ENCODE data around the gene NELFCD.

NELFCD gene

GRCh38 chr20:58996226-58996611 is 15.2 kb downstream of the NELFCD start:
- Histone ChIP-seq H3K4me2 (ENCODE audit: low read length, poor library complexity, severe bottlenecking) (no peak overlapping the region), H2AK5ac (ENCODE audit: low read length, severe bottlenecking) (peak overlapping the region; percentile 36)
- no peak for DNase-seq

GRCh38 chr20:58997141-58997770 is 16.2 kb downstream of the NELFCD start:
- Histone ChIP-seq H3K27ac (ENCODE audit: low read length, poor library complexity, severe bottlenecking) (no peak overlapping the region), H2BK5ac (ENCODE audit: low read depth, low read length, poor library complexity, severe bottlenecking) (no peak overlapping the region), H2AFZ (ENCODE audit: low read depth, low read length) (no peak overlapping the region), H4K91ac (ENCODE audit: low read length) (no peak overlapping the region), H2BK15ac (ENCODE audit: low read depth, poor library complexity, severe bottlenecking) (no peak overlapping the region), H3K4me2 (ENCODE audit: low read length, poor library complexity, severe bottlenecking) (no peak overlapping the region), H2AK5ac (ENCODE audit: low read length, severe bottlenecking) (no peak overlapping the region), H3K79me1 (replicated peaks; ENCODE audit: low read length, poor library complexity, severe bottlenecking) (peaks cover 16% of the 10 kb centered on the region), H3K9me3 (ENCODE audit: control insufficient read depth, low read length) (no peaks in the 10 kb centered on the region), H3K23ac (ENCODE audit: low read length in 2 of 2) (no peak overlapping the region), H2BK120ac (ENCODE audit: low read depth, low read length) (no peak overlapping the region), H4K8ac (ENCODE audit: low read length) (no peak overlapping the region), H3K4me1 (ENCODE audit: control insufficient read depth, insufficient read depth, low read depth, low read length) (peaks cover 18% of the 10 kb centered on the region), H3K18ac (ENCODE audit: low read depth in 1 of 2, low read length in 2 of 2) (no peak overlapping the region), H3K27me3 (ENCODE audit: control insufficient read depth in 1 of 2, insufficient read depth in 1 of 2, low read length in 2 of 2) (no peaks in the 10 kb centered on the region), H2BK12ac (ENCODE audit: low read length in 2 of 2) (no peak overlapping the region), H3K9ac (ENCODE audit: low read length) (no peak overlapping the region), H3K4ac (ENCODE audit: low read depth in 1 of 2, low read length in 2 of 2) (no peak overlapping the region), H3K36me3 (ENCODE audit: control insufficient read depth in 1 of 2, insufficient read depth in 2 of 2, low read depth in 1 of 2, low read length in 2 of 2) (peaks cover 75 to 88% of the 10 kb centered on the region in 2 experiments), H3K14ac (ENCODE audit: low read length in 2 of 2) (no peak overlapping the region), H3K4me3 (ENCODE audit: insufficient read depth in 1 of 2, low read depth in 1 of 2, low read length in 2 of 2) (no peak overlapping the region)
- WGBS, result 97% methylated on average over 24 of the region's 24 CpGs
- no peak for DNase-seq

More at GRCh38 chr20:58996226-58996611, 15.2 kb downstream of the NELFCD start:
- Histone ChIP-seq H2BK120ac (ENCODE audit: low read depth, low read length) (no peak overlapping the region), H3K27ac (ENCODE audit: low read length, poor library complexity, severe bottlenecking) (peak overlapping the region; percentile 26), H2BK15ac (ENCODE audit: low read depth, poor library complexity, severe bottlenecking) (no peak overlapping the region), H3K36me3 (ENCODE audit: control insufficient read depth in 1 of 2, insufficient read depth in 2 of 2, low read depth in 1 of 2, low read length in 2 of 2) (peaks cover 70 to 89% of the 10 kb centered on the region in 2 experiments), H3K27me3 (ENCODE audit: control insufficient read depth in 1 of 2, insufficient read depth in 1 of 2, low read length in 2 of 2) (no peaks in the 10 kb centered on the region), H2BK12ac (ENCODE audit: low read length in 2 of 2) (no peak overlapping the region), H3K23ac (ENCODE audit: low read length in 2 of 2) (no peak overlapping the region), H4K8ac (ENCODE audit: low read length) (no peak overlapping the region), H3K4me1 (ENCODE audit: control insufficient read depth, insufficient read depth, low read depth, low read length) (peaks cover 18% of the 10 kb centered on the region), H3K9ac (ENCODE audit: low read length) (no peak overlapping the region), H2BK5ac (ENCODE audit: low read depth, low read length, poor library complexity, severe bottlenecking) (no peak overlapping the region), H3K79me1 (replicated peaks; ENCODE audit: low read length, poor library complexity, severe bottlenecking) (peaks cover 13% of the 10 kb centered on the region), H3K18ac (ENCODE audit: low read depth in 1 of 2, low read length in 2 of 2) (no peak overlapping the region), H4K91ac (ENCODE audit: low read length) (no peak overlapping the region), H3K9me3 (ENCODE audit: control insufficient read depth, low read length) (no peaks in the 10 kb centered on the region), H3K4ac (ENCODE audit: low read depth in 1 of 2, low read length in 2 of 2) (no peak overlapping the region), H2AFZ (ENCODE audit: low read depth, low read length) (no peak overlapping the region), H3K14ac (ENCODE audit: low read length in 2 of 2) (no peak overlapping the region), H3K4me3 (ENCODE audit: insufficient read depth in 1 of 2, low read depth in 1 of 2, low read length in 2 of 2) (no peak overlapping the region)
- WGBS, result 95% methylated on average over 12 of the region's 12 CpGs

- H3K36me3 ChIP-seq (ENCODE audit: control insufficient read depth in 1 of 2, insufficient read depth in 2 of 2, low read depth in 1 of 2, low read length in 2 of 2), result peaks cover 78 to 80% of the 10 kb centered on the region in 2 experiments
- no peak overlapping the region for H2BK15ac ChIP-seq (ENCODE audit: low read depth, poor library complexity, severe bottlenecking)
- H3K4ac ChIP-seq (ENCODE audit: low read depth in 1 of 2, low read length in 2 of 2), result no peak overlapping the region
- H3K4me2 ChIP-seq (ENCODE audit: low read length, poor library complexity, severe bottlenecking), result no peak overlapping the region
- H4K8ac ChIP-seq (ENCODE audit: low read length), result no peak overlapping the region
- H3K27me3 ChIP-seq (ENCODE audit: control insufficient read depth in 1 of 2, insufficient read depth in 1 of 2, low read length in 2 of 2), result no peaks in the 10 kb centered on the region
- H3K9me3 ChIP-seq (ENCODE audit: control insufficient read depth, low read length), result no peaks in the 10 kb centered on the region
- no peak overlapping the region for H2AK5ac ChIP-seq (ENCODE audit: low read length, severe bottlenecking)
- no peak overlapping the region for H3K23ac ChIP-seq (ENCODE audit: low read length in 2 of 2)
- H3K79me1 ChIP-seq (replicated peaks; ENCODE audit: low read length, poor library complexity, severe bottlenecking), result peaks cover 25% of the 10 kb centered on the region
- H3K14ac ChIP-seq (ENCODE audit: low read length in 2 of 2), result no peak overlapping the region
- H4K91ac ChIP-seq (ENCODE audit: low read length), result no peak overlapping the region
- no peak for DNase-seq
- peaks cover 13% of the 10 kb centered on the region for H3K4me1 ChIP-seq (ENCODE audit: control insufficient read depth, insufficient read depth, low read depth, low read length)
- H2BK12ac ChIP-seq (ENCODE audit: low read length in 2 of 2), result no peak overlapping the region
- H3K27ac ChIP-seq (ENCODE audit: low read length, poor library complexity, severe bottlenecking), result no peak overlapping the region
- no peak overlapping the region for H3K4me3 ChIP-seq (ENCODE audit: insufficient read depth in 1 of 2, low read depth in 1 of 2, low read length in 2 of 2)
- 93% methylated on average over 10 of the region's 11 CpGs for WGBS
- no peak overlapping the region for H2BK120ac ChIP-seq (ENCODE audit: low read depth, low read length)
- H2BK5ac ChIP-seq (ENCODE audit: low read depth, low read length, poor library complexity, severe bottlenecking), result no peak overlapping the region
- no peak overlapping the region for H2AFZ ChIP-seq (ENCODE audit: low read depth, low read length)
- H3K18ac ChIP-seq (ENCODE audit: low read depth in 1 of 2, low read length in 2 of 2), result no peak overlapping the region
- no peak overlapping the region for H3K9ac ChIP-seq (ENCODE audit: low read length)
Measured at GRCh38 chr20:58998656-58999055, 17.6 kb downstream of the NELFCD start.

GRCh38 chr20:59000326-59000725 is 19.3 kb downstream of the NELFCD start:
- H3K27ac ChIP-seq (ENCODE audit: low read length, poor library complexity, severe bottlenecking), result no peak overlapping the region
- peaks cover 68 to 79% of the 10 kb centered on the region in 2 experiments for H3K36me3 ChIP-seq (ENCODE audit: control insufficient read depth in 1 of 2, insufficient read depth in 2 of 2, low read depth in 1 of 2, low read length in 2 of 2)
- H3K4ac ChIP-seq (ENCODE audit: low read depth in 1 of 2, low read length in 2 of 2), result no peak overlapping the region
- H3K9ac ChIP-seq (ENCODE audit: low read length), result no peak overlapping the region
- no peaks in the 10 kb centered on the region for H3K27me3 ChIP-seq (ENCODE audit: control insufficient read depth in 1 of 2, insufficient read depth in 1 of 2, low read length in 2 of 2)
- H2BK5ac ChIP-seq (ENCODE audit: low read depth, low read length, poor library complexity, severe bottlenecking), result no peak overlapping the region
- no peak overlapping the region for H3K4me2 ChIP-seq (ENCODE audit: low read length, poor library complexity, severe bottlenecking)
- H3K23ac ChIP-seq (ENCODE audit: low read length in 2 of 2), result no peak overlapping the region
- 65% methylated on average over 2 of the region's 3 CpGs for WGBS
- no peak overlapping the region for H2BK12ac ChIP-seq (ENCODE audit: low read length in 2 of 2)
- H3K9me3 ChIP-seq (ENCODE audit: control insufficient read depth, low read length), result no peaks in the 10 kb centered on the region
- no peak overlapping the region for H3K4me3 ChIP-seq (ENCODE audit: insufficient read depth in 1 of 2, low read depth in 1 of 2, low read length in 2 of 2)
- H2AK5ac ChIP-seq (ENCODE audit: low read length, severe bottlenecking), result no peak overlapping the region
- no peak overlapping the region for H3K18ac ChIP-seq (ENCODE audit: low read depth in 1 of 2, low read length in 2 of 2)
- H4K8ac ChIP-seq (ENCODE audit: low read length), result no peak overlapping the region
- H3K14ac ChIP-seq (ENCODE audit: low read length in 2 of 2), result no peak overlapping the region
- H2AFZ ChIP-seq (ENCODE audit: low read depth, low read length), result no peak overlapping the region
- H4K91ac ChIP-seq (ENCODE audit: low read length), result no peak overlapping the region
- H2BK120ac ChIP-seq (ENCODE audit: low read depth, low read length), result no peak overlapping the region
- DNase-seq, result no peak
- peaks cover 31% of the 10 kb centered on the region for H3K79me1 ChIP-seq (replicated peaks; ENCODE audit: low read length, poor library complexity, severe bottlenecking)
- H2BK15ac ChIP-seq (ENCODE audit: low read depth, poor library complexity, severe bottlenecking), result no peak overlapping the region
- peaks cover 13% of the 10 kb centered on the region for H3K4me1 ChIP-seq (ENCODE audit: control insufficient read depth, insufficient read depth, low read depth, low read length)

All from mesenchymal stem cell (in vitro differentiated cells and primary cell).